Kidney glomerular epithelial cell (primary cell): ENCODE results near the gene GRIK5.

ENCODE experiments used
- DNase-seq: peaks from one replicate; lab custom pipeline; 2025; lab: John Stamatoyannopoulos, UW

GRIK5 gene

DNA sequence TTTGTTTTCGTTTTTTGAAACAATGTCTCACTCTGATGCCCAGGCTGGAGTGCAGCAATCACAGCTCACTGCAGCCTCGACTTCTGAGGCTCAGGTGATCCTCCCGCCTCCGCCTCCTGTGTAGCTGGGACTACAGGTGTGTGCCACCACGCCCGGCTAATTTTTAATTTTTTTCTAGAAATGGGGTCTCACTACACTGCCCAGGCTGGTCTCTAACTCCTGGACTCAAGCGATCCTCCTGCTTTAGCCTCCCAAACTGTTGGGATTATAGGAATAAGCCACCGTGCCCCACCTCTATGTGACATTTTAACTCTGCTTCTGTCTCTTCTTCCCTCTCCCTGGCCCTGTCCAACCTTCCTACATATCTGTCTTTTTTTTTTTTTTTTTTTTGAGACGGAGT is 81.1 kb downstream of the GRIK5 start:
- no peak for DNase-seq

DNA sequence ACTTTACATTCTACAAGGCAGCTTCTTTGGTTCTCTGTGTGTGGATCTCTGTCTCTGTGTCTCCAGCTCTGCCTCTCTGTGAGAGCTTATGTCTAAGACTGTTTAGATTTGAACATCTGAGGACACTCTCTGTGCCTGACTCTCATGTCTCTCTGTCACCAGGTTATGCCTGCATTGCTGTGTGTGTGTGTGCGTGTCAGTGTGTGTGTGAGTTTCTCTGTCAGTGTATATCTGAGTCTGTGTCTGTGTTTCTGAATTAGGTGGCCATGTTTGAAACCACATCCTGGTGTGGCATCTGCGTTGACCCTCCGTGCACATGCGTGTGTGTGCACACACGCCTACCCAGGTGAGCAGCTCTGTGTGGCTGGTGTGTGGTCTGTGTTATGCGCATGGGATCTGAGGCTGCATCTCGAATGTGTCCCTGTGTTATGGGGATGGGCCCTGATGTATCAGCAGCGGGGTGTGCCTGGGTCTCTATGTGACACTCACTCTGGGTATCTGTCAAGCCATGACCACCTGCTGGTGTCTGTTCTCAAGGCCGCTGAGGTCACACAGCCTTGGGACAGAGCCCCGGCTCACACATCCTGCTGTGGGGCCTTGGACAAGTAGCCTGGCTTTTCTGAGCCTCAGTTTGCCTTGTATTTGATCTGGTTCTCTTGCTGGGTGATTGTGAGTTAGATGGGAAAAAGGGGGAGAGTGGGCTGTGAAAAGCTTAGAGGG is 82.7 kb downstream of the GRIK5 start:
- no peak for DNase-seq

GRCh38 chr19:41984961-41985360 is 85.0 kb downstream of the GRIK5 start:
- no peak for DNase-seq

- no peak for DNase-seq
Observed at GRCh38 chr19:41981724-41982123, 88.3 kb downstream of the GRIK5 start.

DNA sequence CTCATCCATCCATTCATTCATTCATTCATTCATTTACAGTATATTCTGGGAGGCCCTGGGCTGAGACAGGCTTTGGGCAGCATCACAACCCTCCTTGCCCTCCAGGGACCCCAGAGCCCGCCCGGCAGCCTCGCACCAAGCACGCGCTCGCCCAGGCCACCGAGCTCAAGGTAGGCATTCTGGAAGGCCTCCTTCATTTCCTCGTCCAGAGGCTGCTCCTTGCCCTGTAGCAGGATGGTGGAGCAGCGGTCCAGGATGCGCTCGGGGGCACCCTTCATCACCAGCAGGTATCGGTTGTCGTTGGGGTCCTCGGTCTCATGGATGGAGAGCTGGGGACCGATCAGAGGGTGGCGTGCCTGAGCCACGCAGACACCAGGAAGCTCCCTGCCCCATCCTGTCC is 91.5 kb downstream of the GRIK5 start:
- DNase-seq: no peak

DNA sequence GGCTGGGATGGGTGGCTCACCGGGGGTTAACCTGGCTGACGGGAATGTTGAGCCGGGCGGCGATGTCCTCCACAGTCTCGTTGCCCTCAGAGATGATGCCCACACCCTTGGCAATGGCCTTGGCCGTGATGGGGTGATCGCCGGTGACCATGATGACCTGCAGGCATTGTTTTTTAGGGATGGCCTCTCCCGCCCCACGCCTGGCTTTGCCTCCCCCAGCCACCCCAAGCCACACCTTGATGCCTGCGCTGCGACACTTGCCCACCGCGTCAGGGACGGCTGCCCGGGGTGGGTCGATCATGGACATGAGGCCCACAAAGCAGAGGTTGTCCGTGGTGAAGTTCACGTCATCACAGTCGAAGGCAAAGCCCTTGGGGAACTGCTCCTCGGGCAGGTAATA is 92.1 kb downstream of the GRIK5 start:
- DNase-seq: no peak

GRCh38 chr19:41974652-41975051 is 95.4 kb downstream of the GRIK5 start:
- DNase-seq: no peak

DNA sequence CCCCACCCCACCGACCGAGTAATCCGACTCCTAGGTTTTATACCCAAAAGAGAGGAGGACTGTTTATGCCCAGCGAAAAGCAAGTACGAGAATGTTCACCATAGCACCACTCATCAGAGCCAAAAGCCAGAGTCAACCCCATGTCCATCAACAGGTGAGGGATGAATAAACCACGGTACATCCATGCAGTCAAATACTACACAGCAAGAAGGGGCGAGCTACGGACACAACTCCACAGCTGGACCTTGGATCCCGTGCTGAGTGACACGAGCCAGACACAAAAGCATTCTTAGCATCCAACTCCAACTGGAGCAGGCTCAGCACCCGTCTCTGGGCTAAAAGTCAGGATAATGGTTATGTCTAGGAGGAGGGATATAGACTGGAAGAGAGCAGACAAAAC is 98.6 kb downstream of the GRIK5 start:
- DNase-seq: no peak

- DNase-seq: no peak
Observed at GRCh38 chr19:41969772-41970458, 100.1 kb downstream of the GRIK5 start.

- no peak for DNase-seq
Observed at GRCh38 chr19:41968751-41969595, 101.0 kb downstream of the GRIK5 start.

DNA sequence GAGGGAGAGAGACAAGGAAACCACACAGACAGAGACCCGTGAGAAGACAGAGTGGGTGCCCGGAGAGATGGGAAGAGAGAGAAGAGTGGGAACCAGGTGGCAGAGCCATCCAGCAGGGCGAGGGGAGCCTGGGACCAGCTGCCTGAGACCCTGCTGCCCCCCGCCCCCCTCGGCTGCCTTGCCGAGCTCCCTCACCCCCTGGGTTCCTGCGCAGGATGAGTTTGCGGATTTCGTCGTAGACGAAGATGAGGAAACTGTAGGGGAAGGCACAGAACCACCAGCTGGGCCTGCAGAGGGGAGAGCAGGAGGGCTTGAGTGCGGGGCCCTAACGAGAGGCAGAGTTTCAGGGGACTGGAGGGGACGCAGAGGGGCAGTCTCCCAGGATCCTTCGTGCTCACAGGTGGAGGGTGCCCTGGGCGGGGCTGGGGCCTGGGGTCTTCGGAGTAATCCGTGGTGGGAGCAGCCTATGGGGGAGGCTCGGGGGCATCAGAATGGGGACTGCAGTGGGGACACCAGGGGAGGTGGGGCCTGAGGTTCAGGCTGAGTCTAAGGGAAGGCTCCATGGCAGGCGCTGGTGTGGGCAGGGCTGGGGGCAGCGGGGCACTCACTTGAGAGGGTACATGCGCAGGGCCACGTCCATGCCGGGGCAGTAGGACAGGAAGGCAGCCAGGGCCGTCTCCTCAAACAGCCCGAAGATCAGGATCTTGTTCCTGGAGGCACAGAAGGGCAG is 102.8 kb downstream of the GRIK5 start:
- no peak for DNase-seq

- DNase-seq: no peak
Observed at GRCh38 chr19:41965106-41965505, 104.9 kb downstream of the GRIK5 start.

DNA sequence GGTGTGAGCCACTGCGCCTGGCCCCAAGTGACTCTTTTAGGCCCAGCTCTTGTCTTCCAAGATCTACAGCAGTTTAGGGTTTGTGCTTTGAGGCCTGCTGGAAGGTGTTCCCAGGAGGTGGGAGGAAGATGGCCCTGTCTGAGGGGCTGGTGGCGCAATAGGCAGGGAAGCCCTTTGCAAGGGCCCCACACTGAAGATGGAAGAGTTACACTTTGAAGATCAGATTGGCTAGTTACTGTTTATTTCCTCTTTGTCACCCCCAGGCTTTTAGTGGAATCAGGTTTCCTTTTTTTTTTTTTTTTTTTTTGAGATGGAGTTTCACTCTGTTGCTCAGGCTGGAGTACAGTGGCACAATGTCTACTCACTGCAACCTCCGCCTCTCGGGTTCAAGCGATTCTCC is 109.0 kb downstream of the GRIK5 start:
- DNase-seq: no peak

DNA sequence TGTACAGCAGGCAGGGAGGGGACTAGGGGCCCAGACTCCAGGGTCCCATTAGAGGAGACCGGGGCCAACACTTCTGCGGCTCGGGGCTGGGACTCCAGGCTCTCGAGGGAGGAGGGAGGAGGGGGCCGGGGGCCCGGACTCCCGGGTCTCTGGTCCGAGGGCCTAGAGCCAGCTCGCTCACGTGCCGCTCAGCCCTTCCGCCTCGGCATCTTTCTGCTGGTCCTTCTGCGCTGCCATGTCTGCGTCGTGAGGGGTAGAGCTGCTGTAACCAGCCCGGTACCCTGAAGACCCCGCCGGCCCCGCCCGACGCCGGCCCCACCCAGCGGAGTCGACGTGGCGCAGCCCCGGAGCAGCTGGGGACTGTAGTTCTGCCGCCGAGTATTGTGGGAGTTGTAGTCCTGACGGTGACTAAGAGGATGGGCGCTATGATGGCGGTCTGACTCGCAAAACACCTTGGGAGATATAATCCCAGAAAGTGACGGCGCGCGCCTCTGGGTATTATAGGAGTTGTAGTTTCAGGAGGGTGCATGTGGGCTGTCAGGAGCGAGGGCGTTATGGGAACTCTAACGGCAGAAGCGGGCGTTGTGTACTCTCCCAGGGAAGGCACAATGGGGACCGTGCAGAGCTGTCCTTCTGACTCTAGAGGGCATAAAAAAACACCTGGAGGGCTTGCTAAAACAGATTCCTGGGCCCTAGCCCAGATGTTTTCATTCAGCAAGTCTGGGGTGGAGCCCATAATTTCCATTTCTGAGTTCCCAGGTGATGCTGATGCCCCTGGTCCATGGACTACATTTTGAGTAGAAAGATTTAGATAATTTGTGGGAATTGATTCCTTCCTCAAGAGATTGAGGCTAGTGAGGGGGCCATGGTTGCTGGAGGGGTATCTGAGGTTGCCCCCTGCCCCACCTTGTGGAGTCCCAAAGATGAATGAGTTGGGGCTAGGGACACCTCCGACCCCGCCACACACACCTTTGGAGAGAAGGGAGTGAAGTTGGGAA is 110.7 kb downstream of the GRIK5 start, which contains the start of gene RABAC1:
Gene RABAC1 (minus strand): TSS at position 266 of the 998 bp plus-strand sequence. CDS start 29 bp downstream, at position 237.
- DNase-seq: peak; percentile 91

DNA sequence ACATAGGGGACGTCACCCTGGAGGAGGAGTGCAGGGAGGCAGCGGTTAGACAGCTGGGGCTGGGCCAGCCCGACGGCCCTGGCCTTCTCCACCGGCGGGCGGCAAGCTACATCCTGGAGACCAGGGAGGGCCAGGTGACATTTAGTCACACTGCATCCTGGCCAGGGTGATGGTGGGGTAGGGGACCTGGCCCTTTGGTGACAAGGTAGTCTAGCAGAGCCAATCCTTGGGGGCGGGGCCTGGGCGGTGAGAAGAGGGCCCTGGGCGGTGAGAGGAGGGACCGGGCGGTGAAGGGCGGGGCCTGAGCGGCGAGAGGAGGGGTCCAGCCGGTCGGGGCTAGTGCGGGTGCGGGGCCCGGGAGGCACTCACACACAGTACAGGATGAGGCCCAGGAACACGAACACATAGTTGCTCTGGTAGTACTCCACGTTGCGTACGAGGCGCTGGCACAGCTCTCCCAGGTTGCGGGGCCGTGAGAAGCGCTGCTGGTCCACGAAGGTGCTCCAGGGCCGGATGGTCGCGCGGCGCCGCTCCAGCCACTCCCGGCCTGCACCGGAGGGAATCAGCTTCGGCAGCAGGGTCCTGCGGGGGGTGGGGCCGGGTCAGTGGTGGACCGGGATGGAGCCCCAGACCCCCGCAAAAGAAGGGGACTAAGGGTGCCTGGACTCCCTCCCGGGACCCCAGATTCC is 111.5 kb downstream of the GRIK5 start:
- DNase-seq: peak; percentile 40

DNA sequence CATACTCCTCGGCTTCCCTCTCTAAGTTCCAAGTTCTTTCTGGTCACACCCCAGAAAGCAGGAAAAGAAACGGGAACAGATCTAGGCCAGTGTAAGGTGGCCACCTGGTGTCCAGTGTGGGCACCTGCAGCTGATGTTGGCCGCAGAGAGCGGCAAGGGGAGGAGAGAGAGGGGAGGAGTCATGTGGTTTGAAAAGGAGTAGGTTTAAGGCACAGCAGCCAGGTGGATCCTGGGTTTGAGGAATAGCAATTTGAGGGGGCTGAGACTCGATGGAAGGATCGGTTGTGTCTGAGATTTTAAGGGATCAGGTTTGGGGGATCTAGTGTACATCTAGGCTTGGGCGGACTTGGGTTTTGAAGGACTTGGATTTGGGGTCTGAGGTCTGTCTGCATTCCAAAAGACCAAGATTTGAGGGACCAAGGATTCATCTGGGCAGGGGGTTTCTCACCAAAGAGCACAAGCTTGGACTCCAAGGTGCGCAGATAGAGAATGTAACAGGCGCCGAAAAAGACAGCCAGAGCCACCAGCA is 112.1 kb downstream of the GRIK5 start:
- DNase-seq: peak; percentile 92

- DNase-seq: no peak
Observed at GRCh38 chr19:41957161-41957837, 112.7 kb downstream of the GRIK5 start.

- DNase-seq: no peak
Observed at GRCh38 chr19:41956621-41957020, 113.4 kb downstream of the GRIK5 start.

GRCh38 chr19:41955521-41955920 is 114.5 kb downstream of the GRIK5 start:
- DNase-seq: no peak
